Measurements from ENCODE around the gene AGAP5. TPM values are rescaled to one million over a fixed set of nuclear protein-coding genes. Genes with fewer than 3 reads are reported as not detected.

Gene AGAP5
- total RNA-seq, 1 donor from 2014 or later: 17.7 TPM

- peak; percentile 94 for DNase-seq (ENCODE audit: low spot score)
These were observed 71.8 kb downstream of the AGAP5 start for GRCh38 chr10:73625884-73626752.

- DNase-seq (ENCODE audit: low spot score): no peak
These were observed 72.7 kb downstream of the AGAP5 start for GRCh38 chr10:73625004-73625883.

Other genes starting within 250 kb of the AGAP5 start
- gene PPP3CB, start 202.1 kb downstream of the AGAP5 start, total RNA-seq: 47.1 TPM
- gene USP54, start 106.8 kb downstream of the AGAP5 start, total RNA-seq: 124 TPM
- 0.91 TPM for gene MYOZ1, start 56.6 kb downstream of the AGAP5 start, total RNA-seq
- 0.29 TPM for gene SYNPO2L, start 42.1 kb downstream of the AGAP5 start, total RNA-seq
- gene SEC24C, start 46.3 kb upstream of the AGAP5 start, total RNA-seq: 87.5 TPM
- gene CHCHD1, start 83.9 kb upstream of the AGAP5 start, total RNA-seq: 14.9 TPM
- gene ZSWIM8, start 87.5 kb upstream of the AGAP5 start, total RNA-seq: 129 TPM
- gene NDST2, start 113.5 kb upstream of the AGAP5 start, total RNA-seq: 37.5 TPM
- 80.5 TPM for gene CAMK2G, start 176.4 kb upstream of the AGAP5 start, total RNA-seq
- gene PLAU, start 213.0 kb upstream of the AGAP5 start, total RNA-seq: 13.8 TPM